Mucosa of descending colon (tissue), 3 donors: ENCODE results near the gene DOCK8. TPM values are rescaled to one million over a fixed set of nuclear protein-coding genes. Genes with fewer than 3 reads are reported as not detected.
"Not testable (repeated sequence)": the region's sequence is repeated elsewhere in the genome, so short reads cannot be mapped to it uniquely, and the experiment has no call there.

Source experiments
- ATAC-seq: fragments of 200-7000 bp; cut with Tn5 transposase; one replicate; pipeline ENCODE4 v1.9.1; 2020; ENCODE audit warnings: mild to moderate bottlenecking, moderate library complexity
- DNase-seq, 3 donors: peaks; one replicate each; pipeline ENCODE4 v3.0.0-alpha.2; 2020
- H3K36me3 ChIP-seq: fragments of 200-600 bp; one replicate; pipeline ENCODE4 v1.8.0; 2021; ENCODE audit warnings: low read depth, mild to moderate bottlenecking
- H3K4me1 ChIP-seq: fragments of 200-600 bp; one replicate; pipeline ENCODE4 v1.8.0; 2021; ENCODE audit warnings: low read depth, mild to moderate bottlenecking
- H3K4me3 ChIP-seq: fragments of 200-600 bp; one replicate; pipeline ENCODE4 v1.8.0; 2021; ENCODE audit warnings: mild to moderate bottlenecking
- H3K9me3 ChIP-seq: fragments of 200-600 bp; one replicate; pipeline ENCODE4 v1.8.0; 2021; ENCODE audit warnings: mild to moderate bottlenecking
- intact Hi-C, 2 donors: fragments of 100-400 bp; cut with DNase I in 1 of 2; cut with micrococcal nuclease in 1 of 2; formaldehyde crosslinking; loops; one replicate each; pipeline versions ENCODE4 v1.11.0 to v1.11.1; 2022; cut with DNase I, micrococcal nuclease
- total RNA-seq, 3 donors: library from RNA; stranded (reverse); fragmentation: NEBNext Ultra II Directional in 2 of 3; extraction: Animal tissue kit (Norgen Biotek cat#: 25700) in 2 of 3; gene quantifications; one replicate each; pipeline versions ENCODE4 v1.2.1 to v1.2.4, GENCODE V29; 2021 to 2023
- TF ChIP-seq, protein P1 (sequence below): fragments of 200-600 bp; IDR thresholded peaks from one replicate; pipeline ENCODE4 v1.8.0; 2022; ENCODE audit warnings: antibody characterized with exemption, mild to moderate bottlenecking
- donor health status: DM: no; HTN: no; CAD: no; lungs with moderate emphysema.
- donor health status: DM: no; HTN: no; CAD: no.
- donor health status: DM: no; HTN: yes; CAD: no.

The DOCK8 gene
- total RNA-seq, 3 donors from 2014 or later = 13.5 to 16.6 (median 15.7) TPM

DNA sequence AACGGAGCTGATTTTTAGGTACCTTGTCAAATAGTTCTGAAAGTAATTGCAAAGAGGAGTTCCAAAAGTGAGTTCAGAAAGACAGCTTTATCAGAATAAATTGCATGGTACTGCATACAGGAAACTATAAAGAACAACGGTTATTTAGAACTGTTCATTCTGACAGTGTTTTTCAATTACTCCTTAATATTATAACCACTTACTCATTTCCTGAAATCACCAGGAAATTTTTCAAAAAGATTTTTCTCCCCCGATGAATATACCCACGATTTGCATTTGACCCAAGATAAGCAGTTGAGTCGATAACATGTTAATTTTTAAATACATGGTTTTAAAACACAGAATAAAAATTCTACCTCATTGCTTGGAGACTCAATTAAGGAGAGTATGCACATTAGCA, 9.4 kb downstream of the DOCK8 start:
- no peak overlapping the region for H3K4me3 ChIP-seq
- H3K36me3 ChIP-seq = no peaks in the 10 kb centered on the region
- TF ChIP-seq, protein P1, sequence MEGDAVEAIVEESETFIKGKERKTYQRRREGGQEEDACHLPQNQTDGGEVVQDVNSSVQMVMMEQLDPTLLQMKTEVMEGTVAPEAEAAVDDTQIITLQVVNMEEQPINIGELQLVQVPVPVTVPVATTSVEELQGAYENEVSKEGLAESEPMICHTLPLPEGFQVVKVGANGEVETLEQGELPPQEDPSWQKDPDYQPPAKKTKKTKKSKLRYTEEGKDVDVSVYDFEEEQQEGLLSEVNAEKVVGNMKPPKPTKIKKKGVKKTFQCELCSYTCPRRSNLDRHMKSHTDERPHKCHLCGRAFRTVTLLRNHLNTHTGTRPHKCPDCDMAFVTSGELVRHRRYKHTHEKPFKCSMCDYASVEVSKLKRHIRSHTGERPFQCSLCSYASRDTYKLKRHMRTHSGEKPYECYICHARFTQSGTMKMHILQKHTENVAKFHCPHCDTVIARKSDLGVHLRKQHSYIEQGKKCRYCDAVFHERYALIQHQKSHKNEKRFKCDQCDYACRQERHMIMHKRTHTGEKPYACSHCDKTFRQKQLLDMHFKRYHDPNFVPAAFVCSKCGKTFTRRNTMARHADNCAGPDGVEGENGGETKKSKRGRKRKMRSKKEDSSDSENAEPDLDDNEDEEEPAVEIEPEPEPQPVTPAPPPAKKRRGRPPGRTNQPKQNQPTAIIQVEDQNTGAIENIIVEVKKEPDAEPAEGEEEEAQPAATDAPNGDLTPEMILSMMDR = no peak
- no peaks in the 10 kb centered on the region for H3K9me3 ChIP-seq
- intact Hi-C loops = no loop called here
- ATAC-seq (no peak), DNase-seq (no peak)
- no peaks in the 10 kb centered on the region for H3K4me1 ChIP-seq

DNA sequence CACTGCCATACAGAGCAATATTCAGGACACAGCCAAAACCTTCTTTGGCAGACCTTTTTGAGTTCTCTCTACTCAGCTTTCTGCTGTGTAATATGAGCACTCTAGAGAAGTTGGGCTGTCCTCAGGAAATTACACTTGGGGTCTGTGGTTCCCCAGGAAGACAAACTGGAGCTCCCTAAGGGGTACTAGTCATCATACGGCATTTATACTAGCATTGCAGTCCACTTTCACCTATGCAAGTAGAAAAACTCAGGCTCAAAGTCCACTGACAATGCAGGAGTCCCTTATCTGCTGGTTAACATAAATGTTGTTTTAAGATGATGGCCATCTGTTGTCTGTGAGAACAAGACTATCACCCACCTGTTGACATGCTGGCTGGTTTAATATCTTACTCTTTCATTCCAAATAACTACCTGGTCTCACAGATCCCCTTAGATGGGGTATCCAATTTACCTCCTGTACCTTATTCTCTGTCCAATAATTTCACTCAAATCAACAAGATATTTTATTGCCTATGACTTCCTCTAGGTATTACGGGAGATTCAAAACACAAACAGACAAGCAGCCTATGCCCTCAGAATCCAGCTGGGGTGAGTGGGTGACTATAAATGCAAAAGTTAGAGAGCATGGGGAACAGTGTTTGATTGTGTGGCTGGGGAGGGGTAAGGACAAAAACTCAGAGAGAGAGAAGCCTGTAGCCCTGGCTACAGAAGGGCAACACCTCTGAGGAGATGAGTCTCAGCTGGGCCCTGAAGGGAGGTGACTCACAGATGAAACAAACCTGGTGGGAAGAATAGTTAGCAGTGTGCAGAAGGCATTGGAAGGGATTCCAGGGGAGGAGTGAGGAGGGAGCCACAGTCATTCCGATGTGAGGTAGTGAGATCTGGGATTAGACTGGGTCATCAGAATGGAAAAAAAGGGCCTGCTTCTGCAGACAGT, 10.2 kb downstream of the DOCK8 start:
- ATAC-seq = peak; percentile 68
- no peaks in the 10 kb centered on the region for H3K36me3 ChIP-seq
- intact Hi-C loops = no loop called here
- no peaks in the 10 kb centered on the region for H3K9me3 ChIP-seq
- DNase-seq = no peak
- no peak overlapping the region for H3K4me3 ChIP-seq
- TF ChIP-seq, protein P1 = no peak
- H3K4me1 ChIP-seq = no peaks in the 10 kb centered on the region

DNA sequence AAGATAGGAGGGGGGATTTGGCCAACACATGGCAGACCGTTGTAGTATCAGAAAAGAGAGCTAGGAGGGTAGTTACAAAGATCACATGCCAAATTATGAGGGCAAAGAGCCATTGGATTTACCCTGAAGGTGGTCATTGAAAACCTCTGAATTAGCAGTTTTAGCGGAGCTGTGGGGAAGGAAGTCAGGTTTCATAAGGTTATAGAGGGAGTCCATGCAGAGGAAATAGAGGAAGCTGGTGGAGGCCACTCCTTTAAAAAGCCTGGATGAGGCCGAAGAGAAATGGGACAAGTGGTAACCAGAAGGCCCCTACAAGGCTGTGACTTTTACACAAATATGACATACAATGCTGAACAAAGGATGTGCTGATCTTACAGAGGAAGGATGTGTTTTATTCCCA, 13.2 kb downstream of the DOCK8 start:
- no peak overlapping the region for H3K4me3 ChIP-seq
- intact Hi-C loops = no loop called here
- H3K9me3 ChIP-seq = no peaks in the 10 kb centered on the region
- TF ChIP-seq, protein P1 = no peak
- DNase-seq (no peak), ATAC-seq (no peak)
- no peaks in the 10 kb centered on the region for H3K4me1 ChIP-seq
- no peaks in the 10 kb centered on the region for H3K36me3 ChIP-seq

DNA sequence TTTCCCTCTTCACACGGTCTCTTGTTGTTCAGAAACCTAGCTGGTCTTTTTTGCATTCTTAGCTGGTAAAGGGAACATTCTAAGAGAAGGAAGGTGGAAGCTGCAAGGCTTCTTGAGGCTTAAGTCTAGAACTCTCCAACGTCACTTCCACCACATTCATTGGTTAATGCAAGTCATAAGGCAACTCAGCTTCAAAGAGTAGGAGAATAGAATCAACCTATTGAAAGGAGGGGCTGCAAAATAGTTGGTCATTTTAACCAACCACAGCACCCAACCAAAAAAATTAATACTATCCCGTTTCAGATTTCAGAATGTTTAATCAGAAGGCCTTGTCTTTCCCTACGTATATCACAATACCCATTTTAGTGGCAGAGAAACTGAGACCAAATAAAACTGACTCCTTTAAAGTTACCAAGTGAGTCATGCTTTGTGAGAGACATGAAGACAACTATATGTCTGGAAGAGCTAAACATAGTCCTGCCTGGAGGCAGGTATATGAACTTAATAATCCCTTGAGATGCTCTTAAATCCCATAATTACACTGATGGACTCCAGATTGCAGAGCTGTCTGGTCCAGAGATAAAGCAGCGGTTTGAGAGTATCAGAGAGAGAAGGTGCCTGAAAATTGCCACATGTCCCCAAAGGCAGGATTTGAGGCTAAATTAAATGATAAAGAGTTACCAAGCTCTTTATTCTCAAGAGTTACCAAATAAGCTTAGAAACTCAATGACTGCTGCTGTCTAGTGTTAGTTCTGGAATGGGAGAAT, 14.4 kb downstream of the DOCK8 start:
- Histone ChIP-seq H3K4me1 (no peaks in the 10 kb centered on the region), H3K4me3 (no peak overlapping the region), H3K36me3 (no peaks in the 10 kb centered on the region), H3K9me3 (no peaks in the 10 kb centered on the region)
- no peak for ATAC-seq
- no peak for DNase-seq
- intact Hi-C loops = no loop called here
- TF ChIP-seq, protein P1 = no peak

DNA sequence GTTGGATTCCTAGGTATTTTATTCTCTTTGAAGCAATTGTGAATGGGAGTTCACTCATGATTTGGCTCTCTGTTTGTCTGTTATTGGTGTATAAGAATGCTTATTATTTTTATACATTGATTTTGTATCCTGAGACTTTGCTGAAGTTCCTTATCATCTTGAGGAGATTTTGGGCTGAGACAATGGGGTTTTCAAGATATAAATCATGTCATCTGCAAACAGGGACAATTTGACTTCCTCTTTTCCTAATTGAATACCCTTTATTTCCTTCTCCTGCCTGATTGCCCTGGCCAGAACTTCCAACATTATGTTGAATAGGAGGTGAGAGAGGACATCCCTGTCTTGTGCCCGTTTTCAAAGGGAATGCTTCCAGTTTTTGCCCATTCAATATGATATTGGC, 17.0 kb downstream of the DOCK8 start:
- H3K4me1 ChIP-seq, intact Hi-C loops, H3K4me3 ChIP-seq, H3K9me3 ChIP-seq, H3K36me3 ChIP-seq, ATAC-seq, DNase-seq: not testable (repeated sequence)

DNA sequence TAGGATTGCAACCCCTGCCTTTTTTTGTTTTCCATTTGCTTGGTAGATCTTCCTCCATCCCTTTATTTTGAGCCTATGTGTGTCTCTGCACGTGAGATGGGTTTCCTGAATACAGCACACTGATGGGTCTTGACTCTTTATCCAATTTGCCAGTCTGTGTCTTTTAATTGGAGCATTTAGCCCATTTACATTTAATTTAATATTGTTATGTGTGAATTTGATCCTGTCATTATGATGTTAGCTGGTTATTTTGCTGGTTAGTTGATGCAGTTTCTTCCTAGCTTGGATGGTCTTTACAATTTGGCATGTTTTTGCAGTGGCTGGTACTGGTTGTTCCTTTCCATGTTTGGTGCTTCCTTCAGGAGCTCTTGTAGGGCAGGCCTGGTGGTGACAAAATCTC, 19.0 kb downstream of the DOCK8 start:
- DNase-seq, intact Hi-C loops, H3K9me3 ChIP-seq, ATAC-seq, H3K4me1 ChIP-seq, H3K36me3 ChIP-seq, H3K4me3 ChIP-seq: not testable (repeated sequence)
